IMR-90 (cell line): ENCODE results near the gene DPPA3. TPM values are rescaled to one million over a fixed set of nuclear protein-coding genes. Genes with fewer than 3 reads are reported as not detected.

Experiments used
- ATAC-seq: fragments of 200-7000 bp; cut with Tn5 transposase; 2 replicates; pipeline ENCODE4 v1.9.1; 2020; ENCODE audit warnings: low read depth, mild to moderate bottlenecking, moderate library complexity
- BruUV-seq: library from RNA; stranded (reverse); fragments of 400-500 nt; replicated peaks from 2 replicates; lab custom pipeline; 2021; lab: Mats Ljungman, UMichigan
- CTCF ChIA-PET: fragments of 300-600 bp; formaldehyde crosslinking; extraction: SDS; loops from one replicate; lab custom pipeline; 2021; ENCODE audit warnings: antibody characterized with exemption; lab: Yijun Ruan, JAX
- POLR2A ChIA-PET: fragments of 300-600 bp; sonication (Branson Sonifier 250); formaldehyde crosslinking; loops from one replicate; lab custom pipeline; 2022; ENCODE audit warnings: antibody characterized with exemption; ENCODE audit not compliant: unreplicated experiment; lab: Charles Lee
- DNase-seq: peaks from one replicate; pipeline ENCODE4 v3.0.0; 2013
- H2AFZ ChIP-seq: replicated peaks from 2 replicates; pipeline ENCODE3; 2013; ENCODE audit warnings: low read length, mild to moderate bottlenecking; ENCODE audit not compliant: poor library complexity
- H2AK5ac ChIP-seq: 2 replicates; pipeline ENCODE4 v1.6.1; 2013; ENCODE audit warnings: low read depth, low read length, inconsistent platforms
- H2AK9ac ChIP-seq: replicated peaks from 2 replicates; pipeline ENCODE3; 2013; ENCODE audit warnings: mild to moderate bottlenecking, low read depth, low read length, moderate library complexity; ENCODE audit not compliant: poor library complexity
- H2BK120ac ChIP-seq: 2 replicates; pipeline ENCODE4 v1.6.1; 2013; ENCODE audit warnings: low read depth, low read length, inconsistent platforms
- H2BK15ac ChIP-seq: 3 replicates; pipeline ENCODE4 v1.6.1; 2013; ENCODE audit warnings: low read depth, low read length, inconsistent platforms
- H2BK20ac ChIP-seq: 2 replicates; pipeline ENCODE4 v1.6.1; 2013; ENCODE audit warnings: low read depth, mild to moderate bottlenecking, inconsistent platforms, low read length, moderate library complexity
- H2BK5ac ChIP-seq: 2 replicates; pipeline ENCODE4 v1.6.1; 2013; ENCODE audit warnings: mild to moderate bottlenecking, low read depth, low read length, inconsistent platforms; ENCODE audit not compliant: poor library complexity, severe bottlenecking
- H3K14ac ChIP-seq: replicated peaks from 2 replicates; pipeline ENCODE4 v1.6.1; 2013; ENCODE audit warnings: low read depth, low read length, inconsistent platforms
- H3K18ac ChIP-seq: 2 replicates; pipeline ENCODE4 v1.6.1; 2013; ENCODE audit warnings: low read depth, low read length, control low read depth
- H3K23ac ChIP-seq: 2 replicates; pipeline ENCODE4 v1.6.1; 2013; ENCODE audit warnings: low read depth, low read length, inconsistent platforms
- H3K27ac ChIP-seq: 2 replicates; pipeline ENCODE4 v1.5.1; 2013; ENCODE audit warnings: mild to moderate bottlenecking, control low read depth, low read length; ENCODE audit not compliant: insufficient read depth
- H3K27me3 ChIP-seq: 2 replicates; pipeline ENCODE4 v1.6.1; 2013; ENCODE audit warnings: low read length; ENCODE audit not compliant: control insufficient read depth, insufficient read depth
- H3K36me3 ChIP-seq: 2 replicates; pipeline ENCODE4 v1.6.1; 2013; ENCODE audit warnings: low read length, mixed read lengths; ENCODE audit not compliant: control insufficient read depth, insufficient read depth
- H3K4ac ChIP-seq: 2 replicates; pipeline ENCODE4 v1.6.1; 2013; ENCODE audit warnings: low read depth, low read length, inconsistent platforms
- H3K4me1 ChIP-seq: 2 replicates; pipeline ENCODE4 v1.6.1; 2013; ENCODE audit warnings: low read length, mixed read lengths; ENCODE audit not compliant: control insufficient read depth, insufficient read depth
- H3K4me2 ChIP-seq: 2 replicates; pipeline ENCODE4 v1.6.1; 2013; ENCODE audit warnings: low read depth, mild to moderate bottlenecking, control low read depth, low read length, moderate library complexity
- H3K4me3 ChIP-seq: 2 replicates; pipeline ENCODE4 v1.5.1; 2013; ENCODE audit warnings: low read depth, mild to moderate bottlenecking, control low read depth, low read length, moderate library complexity; ENCODE audit not compliant: insufficient read depth
- H3K56ac ChIP-seq: 2 replicates; pipeline ENCODE4 v1.6.1; 2013; ENCODE audit warnings: low read length, inconsistent platforms; ENCODE audit not compliant: insufficient read depth; ENCODE audit errors: extremely low read depth
- H3K79me1 ChIP-seq, 2 experiments: 2 replicates each; pipeline ENCODE4 v1.6.1; 2013; ENCODE audit warnings: low read length in 2 of 2, inconsistent platforms in 1 of 2, low read depth in 1 of 2
- H3K9ac ChIP-seq: 2 replicates; pipeline ENCODE4 v1.6.1; 2013; ENCODE audit warnings: low read depth, low read length, control low read depth
- H3K9me1 ChIP-seq: 2 replicates; pipeline ENCODE4 v1.6.1; 2013; ENCODE audit warnings: low read length, inconsistent platforms; ENCODE audit not compliant: insufficient read depth
- H3K9me3 ChIP-seq: 2 replicates; pipeline ENCODE4 v1.6.1; 2013; ENCODE audit warnings: low read length; ENCODE audit not compliant: control insufficient read depth, insufficient read depth
- H4K20me1 ChIP-seq: 2 replicates; pipeline ENCODE4 v1.6.1; 2013; ENCODE audit warnings: low read length, inconsistent platforms; ENCODE audit not compliant: insufficient read depth
- H4K5ac ChIP-seq: 2 replicates; pipeline ENCODE4 v1.6.1; 2013; ENCODE audit warnings: mild to moderate bottlenecking, low read depth, low read length, control low read depth
- H4K8ac ChIP-seq, 2 experiments: 2 replicates each; pipeline ENCODE4 v1.6.1; 2013; ENCODE audit warnings: low read depth in 2 of 2, low read length in 2 of 2, control low read depth in 1 of 2, inconsistent platforms in 1 of 2
- H4K91ac ChIP-seq: 2 replicates; pipeline ENCODE4 v1.6.1; 2013; ENCODE audit warnings: low read depth, low read length, inconsistent platforms; ENCODE audit not compliant: insufficient read depth
- CEBPB ChIP-seq: IDR thresholded peaks from 2 replicates; pipeline ENCODE4 v1.6.1; 2012; ENCODE audit warnings: low read depth, low read length, improper control_type of control experiment
- NFE2L2 ChIP-seq: fragments of 150-350 bp; IDR thresholded peaks from 2 replicates; pipeline ENCODE4 v1.6.1; 2016; ENCODE audit warnings: low read depth, mild to moderate bottlenecking, low read length
- RFX5 ChIP-seq: IDR thresholded peaks from 2 replicates; pipeline ENCODE4 v1.8.0; 2012; ENCODE audit warnings: low read depth, mild to moderate bottlenecking, low read length, moderate library complexity
- WGBS, 2 experiments: methylation state at CpG; one replicate each; pipeline versions ENCODE4 v1.1.5 to v1.1.7; 2013; ENCODE audit warnings: missing lambda C conversion rate in 2 of 2; ENCODE audit not compliant: insufficient read length in 1 of 2; ENCODE audit errors: extremely low coverage in 2 of 2; 5-methylcytosine and 5-hydroxymethylcytosine counted together
- dilution Hi-C: fragments of 300-500 bp; cut with HindIII; formaldehyde crosslinking; loops from one replicate; pipeline ENCODE4 v1.14.3; 2018; ENCODE audit warnings: low sequenced_read_pairs; ENCODE audit not compliant: unreplicated experiment
- in situ Hi-C: fragments of 300-500 bp; cut with MboI; formaldehyde crosslinking; loops from 3 replicates; pipeline ENCODE4 v1.14.3; 2019; ENCODE audit warnings: low sequenced_read_pairs, inconsistent platforms, mixed read lengths
- intact Hi-C: fragments of 100-400 bp; cut with micrococcal nuclease; formaldehyde crosslinking; loops from 2 replicates; pipeline ENCODE4 v1.10.0; 2022
- polyA plus RNA-seq, 3 experiments: library from polyadenylated mRNA; depleted of rRNA; stranded (reverse); fragments of >200 nt; gene quantifications; 2 replicates each; pipeline ENCODE4 v1.2.3, GENCODE V29; 2012; ENCODE audit warnings: low replicate concordance in 1 of 3
- total RNA-seq: library from RNA; depleted of rRNA; stranded (reverse); fragments of >200 nt; gene quantifications from 2 replicates; pipeline ENCODE4 v1.2.3, GENCODE V29; 2012
- TF ChIP-seq, protein P1 (sequence below): conservative IDR thresholded peaks from 2 replicates; pipeline ENCODE4 v1.5.1; 2012; ENCODE audit warnings: mild to moderate bottlenecking, low read depth, low read length, improper control_type of control experiment

The DPPA3 gene
- total and polyA plus RNA-seq, 2 of the 4 experiments (the other 2 are of a cell fraction): not detected

GRCh38 chr12:7695237-7695560, 16.0 kb upstream of the DPPA3 start:
- no peak overlapping the region for H4K8ac ChIP-seq
- H3K36me3 ChIP-seq: no peaks in the 10 kb centered on the region
- intact Hi-C loops: no loop called here
- H4K91ac ChIP-seq: no peak overlapping the region
- H2BK20ac ChIP-seq: no peak overlapping the region
- POLR2A ChIA-PET: no interaction called here
- no peaks in the 10 kb centered on the region for H4K20me1 ChIP-seq
- no peak overlapping the region for H3K56ac ChIP-seq
- dilution Hi-C loops: no loop called here
- CTCF ChIA-PET: no interaction called here
- ATAC-seq (no peak), DNase-seq (no peak)
- no peak overlapping the region for H3K18ac ChIP-seq
- no peak overlapping the region for H2AK5ac ChIP-seq
- no peak overlapping the region for H3K4me3 ChIP-seq
- H4K5ac ChIP-seq: no peak overlapping the region
- H3K27ac ChIP-seq: no peak overlapping the region
- no peaks in the 10 kb centered on the region for H3K4me1 ChIP-seq
- TF ChIP-seq RFX5 (no peak), CEBPB (no peak), NFE2L2 (no peak)
- TF ChIP-seq, protein P1, sequence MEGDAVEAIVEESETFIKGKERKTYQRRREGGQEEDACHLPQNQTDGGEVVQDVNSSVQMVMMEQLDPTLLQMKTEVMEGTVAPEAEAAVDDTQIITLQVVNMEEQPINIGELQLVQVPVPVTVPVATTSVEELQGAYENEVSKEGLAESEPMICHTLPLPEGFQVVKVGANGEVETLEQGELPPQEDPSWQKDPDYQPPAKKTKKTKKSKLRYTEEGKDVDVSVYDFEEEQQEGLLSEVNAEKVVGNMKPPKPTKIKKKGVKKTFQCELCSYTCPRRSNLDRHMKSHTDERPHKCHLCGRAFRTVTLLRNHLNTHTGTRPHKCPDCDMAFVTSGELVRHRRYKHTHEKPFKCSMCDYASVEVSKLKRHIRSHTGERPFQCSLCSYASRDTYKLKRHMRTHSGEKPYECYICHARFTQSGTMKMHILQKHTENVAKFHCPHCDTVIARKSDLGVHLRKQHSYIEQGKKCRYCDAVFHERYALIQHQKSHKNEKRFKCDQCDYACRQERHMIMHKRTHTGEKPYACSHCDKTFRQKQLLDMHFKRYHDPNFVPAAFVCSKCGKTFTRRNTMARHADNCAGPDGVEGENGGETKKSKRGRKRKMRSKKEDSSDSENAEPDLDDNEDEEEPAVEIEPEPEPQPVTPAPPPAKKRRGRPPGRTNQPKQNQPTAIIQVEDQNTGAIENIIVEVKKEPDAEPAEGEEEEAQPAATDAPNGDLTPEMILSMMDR: no peak
- no peak overlapping the region for H2AK9ac ChIP-seq
- no peaks in the 10 kb centered on the region for H3K27me3 ChIP-seq
- H3K9ac ChIP-seq: no peak overlapping the region
- H2BK120ac ChIP-seq: no peak overlapping the region
- H3K79me1 ChIP-seq: no peaks in the 10 kb centered on the region
- H2BK15ac ChIP-seq: no peak overlapping the region
- H2AFZ ChIP-seq: no peak overlapping the region
- no peak overlapping the region for H3K4ac ChIP-seq
- in situ Hi-C loops: no loop called here
- no TSS peak for BruUV-seq
- H3K14ac ChIP-seq: no peak overlapping the region
- no peak overlapping the region for H2BK5ac ChIP-seq
- no peaks in the 10 kb centered on the region for H3K9me1 ChIP-seq
- H3K23ac ChIP-seq: no peak overlapping the region
- peaks cover 9% of the 10 kb centered on the region; the same call in 1 of the 2 replicates for H3K9me3 ChIP-seq
- WGBS, 2 experiments: 24% methylated on average over 5 of the region's 10 CpGs; no CpG with 5 or more reads in 1 of the 2 experiments
- H3K4me2 ChIP-seq: no peak overlapping the region
